Measurements from ENCODE around the gene MAT2B. TPM values are rescaled to one million over a fixed set of nuclear protein-coding genes. Genes with fewer than 3 reads are reported as not detected.

MAT2B gene
- total RNA-seq, 1 donor: 42.8 TPM

DNA sequence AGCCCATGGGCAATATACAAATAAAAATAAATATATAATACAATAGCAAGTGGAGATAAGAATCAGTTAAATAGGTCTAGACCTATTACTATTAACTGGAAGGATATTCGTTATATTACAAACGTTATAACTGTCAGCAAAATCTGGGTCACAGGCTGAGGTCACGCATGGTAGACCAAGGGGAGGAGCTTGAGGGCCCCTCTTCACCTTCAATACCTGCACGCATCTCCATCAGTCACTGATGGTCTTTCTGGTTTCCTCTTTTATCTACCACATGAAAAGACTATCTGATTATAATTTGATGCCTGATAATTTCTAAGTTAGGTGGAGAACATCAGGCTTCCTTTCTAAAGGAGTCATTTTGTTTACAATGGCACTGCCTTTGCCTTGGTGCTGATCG is 43.2 kb downstream of the MAT2B start:
- DNase-seq (ENCODE audit: low read depth in 2 of 3, low spot score in 2 of 3): no peak

DNA sequence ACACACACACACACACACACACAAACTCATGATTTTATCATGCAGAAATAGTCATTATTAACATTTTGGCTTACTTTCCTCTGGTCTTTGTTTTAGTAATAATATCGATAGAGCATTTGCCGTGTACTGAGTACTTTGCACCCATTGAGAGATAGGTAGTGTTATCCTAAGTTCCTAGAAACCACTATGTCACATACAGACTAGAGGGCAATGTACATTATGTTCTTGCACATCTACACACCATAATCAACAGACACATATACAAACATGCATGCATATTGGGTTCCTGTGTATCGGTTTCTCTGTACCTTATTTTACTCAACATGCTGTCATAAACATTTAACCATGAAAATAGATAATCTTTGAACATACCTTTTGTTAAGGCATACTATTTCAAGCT is 45.7 kb downstream of the MAT2B start:
- DNase-seq (ENCODE audit: low read depth in 2 of 3, low spot score in 2 of 3): no peak

DNA sequence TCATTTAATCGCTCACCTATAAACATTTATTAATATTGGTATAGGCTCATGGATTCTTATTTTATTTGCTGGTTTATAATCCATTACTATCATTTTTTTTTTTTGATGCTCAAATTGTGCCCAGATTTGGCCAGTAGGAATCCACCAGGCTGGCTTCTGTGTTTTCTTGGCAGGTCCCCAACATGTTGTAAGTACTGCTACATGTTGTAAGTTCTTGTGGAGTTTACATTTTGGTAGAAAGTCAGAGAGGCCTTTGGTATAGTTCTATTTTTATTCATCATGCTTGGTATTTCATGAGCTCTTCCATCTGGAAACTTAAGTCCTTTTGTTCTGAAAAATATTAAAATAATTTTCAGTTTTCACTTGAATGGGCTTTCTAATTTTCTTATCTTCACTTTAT is 47.1 kb downstream of the MAT2B start:
- no peak for DNase-seq (ENCODE audit: low read depth in 2 of 3, low spot score in 2 of 3)

DNA sequence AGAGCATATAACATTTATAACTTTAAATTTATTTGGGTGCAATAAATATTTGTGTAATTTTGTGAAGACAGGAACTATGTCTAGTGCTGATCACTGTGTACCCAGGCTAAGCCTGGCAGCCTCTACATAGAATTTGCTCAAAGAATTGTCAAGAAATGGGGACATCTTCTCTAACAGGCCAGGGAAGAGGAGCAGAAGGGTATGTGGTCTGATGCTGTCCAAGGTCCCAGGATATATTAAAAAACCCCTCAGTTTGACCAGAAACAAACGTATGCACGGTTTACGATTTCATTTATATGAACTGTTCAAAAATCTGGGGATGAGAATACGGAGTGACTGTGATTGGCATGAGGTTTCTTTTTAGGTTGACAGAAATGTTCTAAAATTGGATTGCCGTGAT is 55.9 kb downstream of the MAT2B start:
- no peak for DNase-seq (ENCODE audit: low read depth in 2 of 3, low spot score in 2 of 3)

DNA sequence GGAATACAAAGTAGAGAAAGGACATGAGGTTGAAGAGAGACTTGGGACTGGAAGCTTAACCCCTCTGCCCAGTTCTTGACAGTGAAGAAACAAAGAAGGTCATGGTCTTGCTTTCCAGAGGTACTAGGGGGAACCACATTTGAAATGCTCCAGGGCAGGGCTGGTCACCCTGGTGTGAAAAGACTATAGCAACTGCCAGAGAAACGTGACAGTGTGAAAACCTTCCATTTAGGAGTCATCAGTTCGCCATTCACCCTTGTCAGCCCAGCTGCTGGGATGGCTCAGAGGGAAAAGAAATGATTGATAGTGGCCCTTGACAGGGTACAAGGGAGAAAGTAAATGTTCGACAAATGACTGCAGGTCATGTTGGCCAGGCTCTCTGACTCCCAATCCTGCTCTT is 56.7 kb downstream of the MAT2B start:
- DNase-seq (ENCODE audit: low read depth in 2 of 3, low spot score in 2 of 3): no peak

DNA sequence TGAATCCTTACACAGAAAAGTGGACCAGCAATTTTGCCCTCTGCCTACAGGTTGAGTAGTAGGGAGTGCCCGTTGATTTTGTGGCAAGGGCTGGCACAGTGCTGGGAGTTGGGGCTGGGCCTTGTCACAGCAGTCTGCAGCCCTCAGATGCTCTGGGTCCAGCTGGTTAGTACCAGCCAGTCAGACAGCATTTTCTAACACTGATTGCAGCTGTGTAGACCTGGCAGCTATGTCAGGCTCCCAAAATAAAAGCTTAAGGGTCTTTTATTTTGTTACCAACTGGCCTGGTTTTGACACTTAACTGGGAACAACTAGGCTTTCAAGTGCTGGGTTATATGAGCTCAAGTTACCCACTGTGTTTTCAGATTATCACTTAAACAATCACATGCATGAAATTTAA is 57.7 kb downstream of the MAT2B start:
- DNase-seq (ENCODE audit: low read depth in 2 of 3, low spot score in 2 of 3): no peak

DNA sequence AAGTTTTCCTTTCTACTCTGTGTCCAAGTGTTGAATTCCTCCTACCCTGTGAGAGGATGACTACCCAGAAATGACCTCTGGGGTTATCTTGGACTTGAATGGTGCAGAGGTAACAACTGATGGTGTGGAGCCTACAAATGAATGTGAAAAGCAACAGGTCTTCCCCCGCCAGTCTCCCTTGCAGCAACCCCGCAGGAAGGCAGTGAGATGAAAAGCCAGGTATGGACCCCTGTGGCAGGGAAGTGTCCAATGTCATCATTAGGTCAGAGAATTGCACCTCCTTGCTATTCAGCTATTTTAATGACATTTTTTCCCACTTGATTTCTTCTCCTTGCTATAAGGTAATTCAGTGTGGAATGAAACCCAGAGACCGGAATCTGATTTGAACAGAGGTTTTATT is 58.5 kb downstream of the MAT2B start:
- no peak for DNase-seq (ENCODE audit: low read depth in 2 of 3, low spot score in 2 of 3)

DNA sequence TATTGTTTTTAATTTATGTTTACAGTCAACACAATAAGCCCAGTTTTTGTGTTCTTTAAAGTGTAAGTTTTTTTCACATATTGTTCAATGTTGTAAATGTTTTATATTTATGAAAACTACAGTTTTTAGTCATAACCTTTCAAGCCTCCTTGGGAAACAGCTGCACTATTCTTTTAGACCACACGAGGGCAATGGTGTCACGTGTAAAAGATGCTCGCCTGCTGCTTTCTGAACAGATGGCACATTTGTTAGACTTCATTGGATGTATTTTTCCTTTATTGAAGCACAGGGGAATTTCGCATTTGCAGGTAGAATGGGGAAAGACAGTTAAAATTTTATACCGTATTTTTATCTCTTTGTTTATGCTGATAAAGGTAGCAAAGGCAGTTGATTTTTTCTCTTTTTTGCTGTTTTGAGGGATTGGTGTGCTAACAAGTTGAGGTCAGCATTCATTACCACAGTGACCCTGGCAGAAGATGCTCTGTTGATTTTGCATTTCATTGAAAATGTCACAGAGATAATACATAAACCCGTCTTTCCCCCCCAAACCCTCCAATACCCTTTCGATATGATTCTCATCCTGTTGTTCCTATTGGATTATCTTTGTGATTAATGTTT is 59.0 kb downstream of the MAT2B start:
- peak; percentile 33 to 75 (median 43) for DNase-seq (ENCODE audit: low read depth in 2 of 3, low spot score in 2 of 3)

DNA sequence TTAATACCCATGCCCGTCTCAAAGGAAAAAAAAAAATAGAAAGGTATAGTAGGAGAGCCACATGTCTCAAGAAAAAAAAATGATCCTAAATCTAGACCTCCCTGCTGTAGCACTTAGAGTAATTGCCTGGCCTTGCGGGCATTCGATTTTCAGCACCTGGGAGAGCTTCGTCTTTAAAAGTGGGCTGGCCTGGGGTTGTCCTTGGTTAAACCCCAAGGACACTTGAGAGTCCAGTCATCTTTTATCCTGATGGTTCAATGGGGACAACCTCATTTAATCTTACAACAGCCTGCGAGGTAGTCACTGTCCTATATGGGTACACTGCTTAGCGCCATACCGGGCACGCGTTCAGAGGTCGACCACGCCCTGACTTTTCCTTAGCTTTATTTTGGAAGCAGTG is 60.1 kb downstream of the MAT2B start:
- DNase-seq (ENCODE audit: low read depth in 2 of 3, low spot score in 2 of 3): peak in 1 of 3 donors; percentile 9

DNA sequence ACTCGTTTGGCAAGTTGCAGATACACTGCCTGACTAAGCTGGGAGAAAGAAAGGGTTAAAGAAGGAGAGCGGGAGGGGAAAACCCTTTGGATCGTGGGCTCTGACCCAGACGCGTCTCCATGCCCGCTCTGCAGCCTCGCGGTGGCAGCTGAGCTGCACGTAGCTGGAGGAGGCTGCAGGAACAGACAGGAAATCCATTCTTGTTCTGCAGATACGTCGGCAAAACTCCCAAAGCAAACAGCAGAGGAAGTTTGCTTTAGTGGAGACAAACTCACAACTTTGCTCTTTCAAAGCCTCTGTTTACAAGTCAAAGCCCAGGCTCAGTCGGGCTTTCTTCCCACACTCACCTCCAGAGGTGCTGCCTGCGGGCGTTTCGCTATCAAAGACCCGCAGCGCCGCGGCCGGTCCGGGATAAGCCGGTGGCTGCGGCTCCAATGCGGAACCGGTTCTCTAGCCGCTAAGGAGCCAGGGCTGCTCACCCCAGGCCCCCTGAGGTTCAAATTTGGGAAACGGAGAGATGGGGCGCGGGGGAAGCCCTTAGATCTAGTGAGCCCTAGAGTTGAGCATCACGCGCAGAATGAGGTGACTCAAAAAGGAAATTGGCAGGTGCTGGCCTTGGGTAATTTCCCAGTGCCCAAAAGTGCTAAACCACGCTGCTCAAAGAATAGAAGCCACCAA is 60.7 kb downstream of the MAT2B start:
- peak in 2 of 3 donors; percentile 5 to 21 for DNase-seq (ENCODE audit: low read depth in 2 of 3, low spot score in 2 of 3)

DNA sequence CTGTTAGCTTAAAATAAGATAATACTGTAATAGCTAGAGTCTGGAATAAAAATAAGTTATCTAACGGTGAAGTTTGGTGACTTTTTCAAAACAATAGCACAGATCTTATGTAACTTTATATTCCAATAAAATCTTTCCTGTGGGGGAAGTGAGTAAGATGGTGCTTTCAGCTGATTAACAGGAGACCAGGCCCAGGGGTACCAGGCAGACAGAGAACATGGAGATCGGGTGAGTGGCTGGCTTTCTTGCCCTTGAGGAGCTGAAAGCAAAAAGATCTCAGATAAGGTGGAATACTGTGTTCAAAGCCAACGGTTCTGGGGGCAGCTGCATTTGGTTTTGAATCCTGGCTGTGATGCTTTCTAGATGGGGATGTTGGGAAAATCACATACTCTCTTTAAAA is 61.3 kb downstream of the MAT2B start:
- DNase-seq (ENCODE audit: low read depth in 2 of 3, low spot score in 2 of 3): no peak

DNA sequence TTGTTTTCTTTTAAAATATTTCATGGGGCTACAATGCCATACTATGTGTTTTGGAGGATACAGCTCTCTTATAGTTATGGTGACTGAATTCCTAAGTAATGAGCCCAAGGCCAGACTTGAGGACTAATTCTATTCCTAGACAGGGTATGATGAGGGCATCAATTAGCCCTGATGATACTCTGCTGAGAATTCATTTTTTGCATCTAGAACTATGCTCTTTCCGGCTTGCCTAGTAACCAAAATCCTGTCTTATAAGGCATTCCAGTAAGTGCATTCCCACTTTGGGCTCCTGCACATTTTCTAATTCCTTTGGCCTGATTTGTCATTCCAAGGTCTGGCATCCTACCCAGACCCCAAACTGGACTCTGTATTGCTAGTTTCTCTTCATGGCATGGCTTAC is 62.4 kb downstream of the MAT2B start:
- DNase-seq (ENCODE audit: low read depth in 2 of 3, low spot score in 2 of 3): no peak

Other genes starting within 250 kb of the MAT2B start
- gene CCNG1, start 68.0 kb upstream of the MAT2B start, total RNA-seq: 123 TPM
- 6.2 TPM for gene NUDCD2, start 45.5 kb upstream of the MAT2B start, total RNA-seq
- 0.54 TPM for gene HMMR, start 45.0 kb upstream of the MAT2B start, total RNA-seq

All from hematopoietic multipotent progenitor cell (in vitro differentiated cells).